Adrenal gland (tissue), 12 donors: Measurements from ENCODE around the gene OR2T8. TPM values are rescaled to one million over a fixed set of nuclear protein-coding genes. Genes with fewer than 3 reads are reported as not detected.
"Not testable (repeated sequence)": the region's sequence is repeated elsewhere in the genome, so short reads cannot be mapped to it uniquely, and the experiment has no call there.

Source experiments
- DNase-seq, 7 donors: peaks; one replicate each; pipeline ENCODE4 v3.0.0-alpha.2; 2019 to 2020
- H3K27ac ChIP-seq, 5 donors: fragments of 200-600 bp; sonication (generic) in 4 of 5; 1 replicate in 3 of 5; 2 replicates in 2 of 5; pipeline versions ENCODE4 v1.5.1 to v1.8.0; 2016 to 2020; ENCODE audit warnings: mild to moderate bottlenecking in 1 of 5
- H3K27me3 ChIP-seq: fragments of 200-600 bp; 2 replicates; pipeline ENCODE4 v1.8.0; 2021
- H3K36me3 ChIP-seq, 2 donors: fragments of 200-600 bp; replicated peaks in 1 of 2; 1 replicate in 1 of 2; 2 replicates in 1 of 2; pipeline versions ENCODE4 v1.5.1 to v1.8.0; 2018 to 2022
- H3K4me1 ChIP-seq, 2 donors: fragments of 200-600 bp; replicated peaks in 1 of 2; 1 replicate in 1 of 2; 2 replicates in 1 of 2; pipeline versions ENCODE4 v1.5.1 to v1.8.0; 2018 to 2021
- H3K4me3 ChIP-seq, 4 donors: fragments of 200-600 bp; sonication (generic) in 3 of 4; one replicate each; pipeline ENCODE4 v1.5.1; 2016 to 2018
- H3K9me3 ChIP-seq, 3 donors: fragments of 200-600 bp; sonication (generic) in 1 of 3; replicated peaks in 1 of 3; 1 replicate in 2 of 3; 2 replicates in 1 of 3; pipeline versions ENCODE4 v1.5.1 to v1.8.0; 2016 to 2021
- POLR2A ChIP-seq, 2 donors: fragments of 450-650 bp; IDR thresholded peaks; one replicate each; pipeline ENCODE4 v1.6.1; 2017; ENCODE audit warnings: antibody characterized with exemption in 2 of 2, mild to moderate bottlenecking in 2 of 2, moderate library complexity in 1 of 2
- WGBS, 4 donors: extraction: QIAGEN DNeasy Blood & Tissue Kit in 2 of 4; methylation state at CpG; one replicate each; pipeline versions ENCODE4 v1.1.5 to v1.1.7; 2013 to 2017; 5-methylcytosine and 5-hydroxymethylcytosine counted together
- intact Hi-C, 2 donors: fragments of 100-400 bp; cut with DNase I; formaldehyde crosslinking; loops; one replicate each; pipeline versions ENCODE4 v1.14.1 to v1.15.0; 2022 to 2023
- polyA plus RNA-seq, 3 donors: library from polyadenylated mRNA; stranded (reverse); fragments of 200-250 nt in 2 of 3; fragments of 350-450 nt in 1 of 3; fragmentation: Illumina TruSeq in 1 of 3; extraction: RNeasy Lipid Tissue Mini Kit (QIAGEN cat#74804) in 1 of 3; gene quantifications; one replicate each; pipeline ENCODE4 v1.2.3, GENCODE V29; 2013 to 2014
- total RNA-seq, 9 donors: library from RNA; depleted of rRNA in 4 of 9; stranded (reverse); fragments of >200 nt in 4 of 9; fragments of 120-200 nt in 1 of 9; fragmentation: NEBNext Ultra II Directional in 1 of 9; extraction: Animal tissue kit (Norgen Biotek cat#: 25700) in 1 of 9; gene quantifications; one replicate each; pipeline versions ENCODE4 v1.1.0 to v1.2.4, GENCODE V29; 2013 to 2023
- TF ChIP-seq, protein P1 (sequence below), 6 experiments: fragments of 450-650 bp in 4 of 6; fragments of 200-600 bp in 2 of 6; sonication (generic) in 1 of 6; IDR thresholded peaks; 1 replicate in 5 of 6; 2 replicates in 1 of 6; pipeline versions ENCODE4 v1.5.1 to v1.8.0; 2016 to 2021; ENCODE audit warnings: antibody characterized with exemption in 6 of 6, mild to moderate bottlenecking in 2 of 6, moderate library complexity in 1 of 6
- donor health status: healthy with polysubstance abuse.
- donor health status: Bipolar disorder and iron deficiency.
- donor health status: DM: yes; HTN: yes; CAD: no.
- donor health status: DM: no; HTN: no; CAD: no.
- donor health status: DM: no; HTN: no; CAD: no.
- donor health status: DM: yes; HTN: yes; CAD: no.

The OR2T8 gene
- total and polyA plus RNA-seq, 12 donors = not detected

DNA sequence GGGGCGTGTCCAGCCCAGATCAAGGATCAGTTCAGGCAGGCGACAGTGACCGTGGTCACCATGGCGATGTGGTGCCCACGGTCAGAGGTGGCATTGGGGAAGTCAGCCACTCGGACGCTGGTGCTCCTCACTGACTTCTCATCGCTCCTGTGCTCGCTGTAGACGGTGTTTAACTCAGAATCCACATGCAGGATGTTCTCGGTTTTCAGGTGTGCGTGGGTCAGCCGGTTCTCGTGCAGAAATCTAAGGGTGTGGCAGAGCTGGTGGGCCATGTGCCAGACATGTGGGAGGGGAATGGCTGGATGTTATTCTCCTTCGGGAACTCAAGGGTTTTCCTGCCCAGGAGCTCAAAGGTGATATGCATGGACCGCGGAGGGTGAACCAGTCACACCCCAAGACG is 16.4 kb downstream of the OR2T8 start:
- H3K9me3 ChIP-seq = no peaks in the 10 kb centered on the region
- WGBS, 4 donors = 89 to 96% (median 93%) methylated on average over 18 of the region's 18 CpGs
- no peaks in the 10 kb centered on the region for H3K4me1 ChIP-seq
- TF ChIP-seq POLR2A (IDR thresholded peaks at IDR 0.05) = no peak
- TF ChIP-seq, protein P1, sequence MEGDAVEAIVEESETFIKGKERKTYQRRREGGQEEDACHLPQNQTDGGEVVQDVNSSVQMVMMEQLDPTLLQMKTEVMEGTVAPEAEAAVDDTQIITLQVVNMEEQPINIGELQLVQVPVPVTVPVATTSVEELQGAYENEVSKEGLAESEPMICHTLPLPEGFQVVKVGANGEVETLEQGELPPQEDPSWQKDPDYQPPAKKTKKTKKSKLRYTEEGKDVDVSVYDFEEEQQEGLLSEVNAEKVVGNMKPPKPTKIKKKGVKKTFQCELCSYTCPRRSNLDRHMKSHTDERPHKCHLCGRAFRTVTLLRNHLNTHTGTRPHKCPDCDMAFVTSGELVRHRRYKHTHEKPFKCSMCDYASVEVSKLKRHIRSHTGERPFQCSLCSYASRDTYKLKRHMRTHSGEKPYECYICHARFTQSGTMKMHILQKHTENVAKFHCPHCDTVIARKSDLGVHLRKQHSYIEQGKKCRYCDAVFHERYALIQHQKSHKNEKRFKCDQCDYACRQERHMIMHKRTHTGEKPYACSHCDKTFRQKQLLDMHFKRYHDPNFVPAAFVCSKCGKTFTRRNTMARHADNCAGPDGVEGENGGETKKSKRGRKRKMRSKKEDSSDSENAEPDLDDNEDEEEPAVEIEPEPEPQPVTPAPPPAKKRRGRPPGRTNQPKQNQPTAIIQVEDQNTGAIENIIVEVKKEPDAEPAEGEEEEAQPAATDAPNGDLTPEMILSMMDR (IDR thresholded peaks at IDR 0.05) = no peak
- no peak overlapping the region for H3K27ac ChIP-seq
- no peaks in the 10 kb centered on the region for H3K27me3 ChIP-seq
- intact Hi-C loops = no loop called here
- no peak for DNase-seq
- H3K36me3 ChIP-seq = no peaks in the 10 kb centered on the region
- H3K4me3 ChIP-seq = no peak overlapping the region

- Histone ChIP-seq H3K27ac (peak overlapping the region in 1 of 5 donors; percentile 7), H3K4me3 (peak overlapping the region in 1 of 4 donors; percentile 59)
- peak; percentile 39 to 94 (median 62) for DNase-seq
- H3K36me3 ChIP-seq, H3K9me3 ChIP-seq, H3K4me1 ChIP-seq, intact Hi-C loops, H3K27me3 ChIP-seq: not testable (repeated sequence)
- TF ChIP-seq, protein P1 (IDR thresholded peaks at IDR 0.05) = peak in 4 of 6 experiments; percentile 37 to 85 (median 69)
- 5 to 23% (median 12%) methylated on average over 15 to 44 of the region's 44 CpGs for WGBS, 4 donors
Measured at GRCh38 chr1:247936965-247937734, 17.1 kb downstream of the OR2T8 start.

GRCh38 chr1:247942624-247943023 is 22.6 kb downstream of the OR2T8 start:
- Histone ChIP-seq H3K36me3 (no peaks in the 10 kb centered on the region), H3K27me3 (no peaks in the 10 kb centered on the region), H3K9me3 (no peaks in the 10 kb centered on the region), H3K27ac (no peak overlapping the region), H3K4me1 (no peaks in the 10 kb centered on the region), H3K4me3 (no peak overlapping the region)
- no peak for TF ChIP-seq POLR2A (IDR thresholded peaks at IDR 0.05)
- TF ChIP-seq, protein P1 (IDR thresholded peaks at IDR 0.05) = no peak
- intact Hi-C loops = no loop called here
- 69 to 82% (median 77%) methylated on average over 6 of the region's 6 CpGs for WGBS, 4 donors
- no peak for DNase-seq

DNA sequence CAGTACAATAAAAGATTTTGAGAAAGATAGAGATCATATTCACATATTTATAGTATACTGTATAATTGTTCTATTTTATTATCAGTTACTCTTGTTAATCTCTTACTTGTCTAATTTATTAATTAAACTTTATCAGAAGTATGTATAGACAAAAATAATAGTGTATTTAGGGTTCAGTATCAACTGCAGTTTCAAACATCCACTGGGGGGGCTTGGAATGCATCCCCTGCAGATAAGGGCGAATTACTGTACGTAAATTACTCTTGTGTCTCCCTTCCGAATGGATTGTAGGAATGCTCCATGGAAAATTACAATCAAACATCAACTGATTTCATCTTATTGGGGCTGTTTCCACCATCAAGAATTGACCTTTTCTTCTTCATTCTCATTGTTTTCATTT is 28.5 kb downstream of the OR2T8 start, which contains the start of gene OR2L8:
Gene OR2L8, plus strand, starts transcription at position 301 of the 400 bp plus-strand sequence. Its CDS starts 0 bp downstream, at position 301.
- intact Hi-C loops = no loop called here
- no peak within 1 kb of the TSS for H3K4me3 ChIP-seq
- no peaks in the 10 kb centered on the region for H3K9me3 ChIP-seq
- no peaks in the 10 kb centered on the region for H3K36me3 ChIP-seq
- 70 to 81% (median 75%) methylated on average over 3 of the region's 3 CpGs for WGBS, 4 donors
- no peaks in the 10 kb centered on the region for H3K4me1 ChIP-seq
- no peak for TF ChIP-seq POLR2A (IDR thresholded peaks at IDR 0.05)
- TF ChIP-seq, protein P1 (IDR thresholded peaks at IDR 0.05) = no peak
- H3K27me3 ChIP-seq = no peaks in the 10 kb centered on the region
- no peak within 1 kb of the TSS for H3K27ac ChIP-seq
- no peak for DNase-seq
